Right atrium auricular region (tissue), 2 donors: ENCODE results near the gene HRC. TPM values are rescaled to one million over a fixed set of nuclear protein-coding genes. Genes with fewer than 3 reads are reported as not detected.

Experiments used
- DNase-seq: peaks from one replicate; pipeline ENCODE4 v3.0.0-alpha.2; 2019; ENCODE audit warnings: low spot score
- H3K27ac ChIP-seq, 2 donors: fragments of 200-600 bp; sonication (generic); 1 replicate in 1 of 2; 2 replicates in 1 of 2; pipeline ENCODE4 v1.5.1; 2016 to 2019
- H3K27me3 ChIP-seq, 2 donors: fragments of 200-600 bp; sonication (generic); one replicate each; pipeline versions ENCODE4 v1.5.1 to v1.6.0; 2017 to 2019
- H3K36me3 ChIP-seq: fragments of 200-600 bp; sonication (generic); one replicate; pipeline ENCODE4 v1.5.1; 2016
- H3K4me1 ChIP-seq, 2 donors: fragments of 200-600 bp; sonication (generic); one replicate each; pipeline versions ENCODE4 v1.5.1 to v1.6.0; 2017 to 2019
- H3K4me3 ChIP-seq, 2 donors: fragments of 200-600 bp; sonication (generic); 1 replicate in 1 of 2; 2 replicates in 1 of 2; pipeline ENCODE4 v1.5.1; 2017 to 2019; ENCODE audit warnings: mild to moderate bottlenecking in 1 of 2, moderate library complexity in 1 of 2
- H3K9me3 ChIP-seq, 2 donors: fragments of 200-600 bp; sonication (generic); one replicate each; pipeline ENCODE4 v1.5.1; 2019
- CTCF ChIP-seq, 2 donors: fragments of 200-600 bp; sonication (generic); IDR thresholded peaks; one replicate each; pipeline ENCODE4 v1.5.1; 2019; ENCODE audit warnings: antibody characterized with exemption in 2 of 2
- total RNA-seq, 2 donors: library from RNA; depleted of rRNA; stranded (reverse); fragments of >200 nt; gene quantifications; one replicate each; pipeline ENCODE4 v1.1.0, GENCODE V29; 2016

HRC gene
- total RNA-seq, 2 donors from 2014 or later = 558 to 1,164 TPM

DNA sequence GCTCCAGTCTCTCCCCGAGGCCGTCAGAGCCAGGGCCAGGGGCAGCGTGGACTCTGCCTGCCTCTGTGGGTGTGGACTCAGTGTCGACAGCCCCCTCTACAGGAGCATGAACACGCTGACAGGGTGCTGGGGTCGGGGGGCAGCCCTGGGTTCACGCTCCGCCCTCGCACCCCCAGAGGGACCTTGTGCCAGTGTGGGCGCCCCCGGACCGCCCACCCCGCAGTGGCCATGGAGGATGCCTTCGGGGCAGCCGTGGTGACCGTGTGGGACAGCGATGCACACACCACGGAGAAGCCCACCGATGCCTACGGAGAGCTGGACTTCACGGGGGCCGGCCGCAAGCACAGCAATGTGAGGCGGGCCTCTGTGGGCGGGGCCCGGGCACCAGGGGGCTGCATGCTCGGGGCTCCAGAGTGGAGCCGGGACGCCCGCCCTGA, 10.7 kb upstream of the HRC start:
- TF ChIP-seq CTCF (IDR thresholded peaks at IDR 0.05) = peak in 1 of 2 donors; percentile 18
- H3K4me3 ChIP-seq = peak overlapping the region; percentile 10 to 24
- peak overlapping the region; percentile 79 to 94 for H3K27ac ChIP-seq
- no peaks in the 10 kb centered on the region for H3K27me3 ChIP-seq
- H3K4me1 ChIP-seq = peaks cover 0 to 20% of the 10 kb centered on the region in 2 donors
- H3K36me3 ChIP-seq = peaks cover 30% of the 10 kb centered on the region
- no peak for DNase-seq
- no peaks in the 10 kb centered on the region for H3K9me3 ChIP-seq

- Histone ChIP-seq H3K36me3 (peaks cover 24% of the 10 kb centered on the region), H3K9me3 (no peaks in the 10 kb centered on the region), H3K27me3 (no peaks in the 10 kb centered on the region), H3K27ac (peak overlapping the region; percentile 79 to 94), H3K4me3 (peak overlapping the region; percentile 10 to 24), H3K4me1 (peaks cover 0 to 24% of the 10 kb centered on the region in 2 donors)
- TF ChIP-seq CTCF (IDR thresholded peaks at IDR 0.05) = no peak
- DNase-seq = no peak
Observed at GRCh38 chr19:49165111-49165750, 10.0 kb upstream of the HRC start.

DNA sequence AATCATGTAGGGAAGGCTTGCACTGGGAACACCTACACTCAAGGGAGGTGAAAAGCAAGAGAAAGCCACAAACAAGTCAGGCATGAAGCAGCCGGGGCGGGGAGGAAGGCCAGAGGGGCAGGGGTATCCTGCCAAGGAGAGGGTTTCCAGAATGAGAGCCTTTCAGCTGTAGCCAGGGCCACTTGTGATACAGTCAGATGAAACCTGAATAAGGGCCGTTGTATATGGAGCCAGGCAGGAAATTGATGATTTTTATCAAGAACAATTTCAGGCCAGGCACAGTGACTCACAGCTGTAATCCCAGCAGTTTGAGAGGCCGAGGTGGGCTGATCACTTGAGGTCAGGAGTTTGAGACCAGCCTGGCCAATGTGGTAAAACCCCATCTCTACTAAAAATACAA, 6.8 kb upstream of the HRC start:
- no peaks in the 10 kb centered on the region for H3K9me3 ChIP-seq
- H3K4me1 ChIP-seq = peaks cover 0 to 48% of the 10 kb centered on the region in 2 donors
- no peak overlapping the region for H3K4me3 ChIP-seq
- H3K36me3 ChIP-seq = no peaks in the 10 kb centered on the region
- DNase-seq = no peak
- H3K27ac ChIP-seq = peak overlapping the region; percentile 16 to 25
- no peaks in the 10 kb centered on the region for H3K27me3 ChIP-seq
- TF ChIP-seq CTCF (IDR thresholded peaks at IDR 0.05) = no peak

GRCh38 chr19:49160450-49161189, 5.4 kb upstream of the HRC start:
- Histone ChIP-seq H3K36me3 (no peaks in the 10 kb centered on the region), H3K4me3 (no peak overlapping the region), H3K4me1 (peaks cover 0 to 42% of the 10 kb centered on the region in 2 donors), H3K27me3 (no peaks in the 10 kb centered on the region), H3K9me3 (no peaks in the 10 kb centered on the region), H3K27ac (no peak overlapping the region)
- no peak for TF ChIP-seq CTCF (IDR thresholded peaks at IDR 0.05)
- DNase-seq = no peak

- H3K9me3 ChIP-seq = no peaks in the 10 kb centered on the region
- no peak for TF ChIP-seq CTCF (IDR thresholded peaks at IDR 0.05)
- no peaks in the 10 kb centered on the region for H3K36me3 ChIP-seq
- DNase-seq = peak; percentile 93
- H3K27ac ChIP-seq = peak within 1 kb of the TSS; percentile 96
- peaks cover 0 to 29% of the 10 kb centered on the region in 2 donors for H3K4me1 ChIP-seq
- no peaks in the 10 kb centered on the region for H3K27me3 ChIP-seq
- peak within 1 kb of the TSS; percentile 87 to 97 for H3K4me3 ChIP-seq
Observed at GRCh38 chr19:49157445-49158224, 2.4 kb upstream of the HRC start, which contains the start of gene TRPM4. Gene TRPM4, plus strand, starts transcription at chr19:49157792. Its CDS starts 75 bp downstream, at chr19:49157867.
